Measurements from ENCODE around the gene FOXQ1.

Gene FOXQ1

DNA sequence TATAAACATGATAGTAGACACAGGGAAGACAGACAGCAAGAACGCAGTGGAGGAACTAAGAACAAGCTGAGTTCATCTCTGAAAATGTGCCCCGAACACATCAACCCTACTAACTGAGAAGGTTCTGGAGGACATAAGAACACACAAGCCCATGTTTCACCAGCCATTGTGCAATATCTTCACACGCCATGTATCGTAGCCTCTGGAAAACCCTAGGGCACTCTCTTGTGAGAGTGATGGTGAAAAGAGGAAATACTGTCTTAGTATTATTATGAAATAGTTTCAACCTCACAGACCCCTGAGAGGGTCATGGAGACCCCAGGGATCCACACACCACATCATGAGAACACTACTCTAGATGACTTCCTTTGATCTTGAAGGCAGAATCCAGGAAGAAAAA lies 51.4 kb downstream of the FOXQ1 start:
- no peak for DNase-seq (ENCODE audit: low read depth in 2 of 2)

DNA sequence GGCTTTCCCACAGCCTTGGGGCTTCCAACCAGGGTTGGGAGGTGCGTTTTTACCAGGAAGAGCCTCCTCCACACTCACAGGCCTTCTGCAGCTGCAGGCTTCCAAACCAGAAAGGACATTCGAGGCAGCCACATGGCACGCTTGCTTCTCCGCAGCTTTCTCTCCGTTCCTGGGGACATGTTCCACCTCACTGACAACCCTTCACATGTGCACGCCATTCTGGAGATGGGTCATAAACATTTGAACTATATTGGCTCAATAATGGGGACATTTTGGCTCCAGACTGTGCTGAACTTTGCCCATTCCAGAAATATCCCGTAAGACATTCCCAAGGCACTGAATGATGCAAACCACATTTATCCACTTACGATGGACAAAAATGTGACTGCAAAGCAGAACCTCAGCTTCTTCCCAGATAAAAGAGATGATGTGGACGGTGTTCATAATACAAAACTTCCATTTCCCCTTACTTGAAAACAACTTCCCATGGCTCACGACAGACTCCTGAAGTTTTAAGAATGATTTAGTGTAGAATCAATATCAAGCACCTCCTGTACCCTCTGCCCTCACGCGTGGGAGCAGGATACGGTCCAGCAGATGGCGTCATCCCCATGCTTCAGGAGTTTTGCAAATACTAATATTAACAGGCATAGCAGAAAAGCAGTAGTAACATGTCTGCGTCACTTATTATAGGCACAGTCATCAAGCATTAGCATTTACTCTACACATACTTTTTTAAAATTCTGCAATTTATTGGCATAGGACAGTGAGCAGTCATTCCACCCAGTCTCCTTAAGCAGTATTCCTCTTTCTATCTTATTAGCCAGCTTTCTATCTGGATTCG lies 52.1 kb downstream of the FOXQ1 start:
- DNase-seq (ENCODE audit: low read depth in 2 of 2) = no peak
